HepG2 (cell line): ENCODE results near the gene CLDN15. TPM values are rescaled to one million over a fixed set of nuclear protein-coding genes. Genes with fewer than 3 reads are reported as not detected.
A peak's percentile ranks its signal among the peaks of the same experiment; 100 is the strongest.

Experiments used
- CC2D1A ChIP-seq: sonication (generic); formaldehyde crosslinking; IDR thresholded peaks from 2 replicates; pipeline ENCODE4 v1.8.1; 2023; ENCODE audit warnings: mild to moderate bottlenecking, missing genetic modification reagents
- FOXA1 ChIP-seq, 2 experiments: fragments of 450-650 bp in 1 of 2; sonication (generic) in 1 of 2; formaldehyde crosslinking in 1 of 2; IDR thresholded peaks; 2 replicates each; pipeline versions ENCODE4 v1.4.0 to v1.6.1; 2016 to 2020; ENCODE audit warnings: missing genetic modification reagents in 1 of 2
- GLI4 ChIP-seq: sonication (generic); formaldehyde crosslinking; IDR thresholded peaks from 2 replicates; pipeline ENCODE4 v1.5.1; 2020; ENCODE audit warnings: missing genetic modification reagents, mild to moderate bottlenecking, moderate library complexity, borderline replicate concordance
- HDAC6 ChIP-seq: fragments of 200-600 bp; sonication (generic); IDR thresholded peaks from 2 replicates; pipeline ENCODE4 v1.7.0; 2017; ENCODE audit warnings: mild to moderate bottlenecking, antibody characterized with exemption, low read length, low read depth
- HIVEP1 ChIP-seq: sonication (generic); formaldehyde crosslinking; IDR thresholded peaks from 2 replicates; pipeline ENCODE4 v1.4.0; 2020; ENCODE audit warnings: mild to moderate bottlenecking, missing genetic modification reagents
- HOXA5 ChIP-seq: sonication (generic); formaldehyde crosslinking; IDR thresholded peaks from 2 replicates; pipeline ENCODE4 v1.4.0; 2020; ENCODE audit warnings: missing genetic modification reagents
- IKZF1 ChIP-seq: fragments of 450-650 bp; IDR thresholded peaks from 2 replicates; pipeline ENCODE4 v1.7.1; 2016
- JUN ChIP-seq: sonication (generic); formaldehyde crosslinking; IDR thresholded peaks from 2 replicates; pipeline ENCODE4 v1.4.0; 2020; ENCODE audit warnings: mild to moderate bottlenecking, missing genetic modification reagents
- MEIS2 ChIP-seq: sonication (generic); formaldehyde crosslinking; IDR thresholded peaks from 2 replicates; pipeline ENCODE4 v1.9.0; 2021; ENCODE audit warnings: mild to moderate bottlenecking, missing genetic modification reagents
- NFIB ChIP-seq: sonication (generic); formaldehyde crosslinking; IDR thresholded peaks from 2 replicates; pipeline ENCODE4 v1.9.0; 2021; ENCODE audit warnings: missing genetic modification reagents, mild to moderate bottlenecking, borderline replicate concordance
- ONECUT2 ChIP-seq: sonication (generic); formaldehyde crosslinking; IDR thresholded peaks from 2 replicates; pipeline ENCODE4 v1.4.0; 2020; ENCODE audit warnings: missing genetic modification reagents
- RERE ChIP-seq: IDR thresholded peaks from 2 replicates; pipeline ENCODE4 v1.6.1; 2016; ENCODE audit warnings: low read depth, missing genetic modification reagents, missing compliant biosample characterization
- RXRB ChIP-seq: IDR thresholded peaks from 2 replicates; pipeline ENCODE4 v1.6.1; 2016; ENCODE audit warnings: borderline replicate concordance, missing genetic modification reagents, missing compliant biosample characterization
- TEAD2 ChIP-seq: sonication (generic); formaldehyde crosslinking; IDR thresholded peaks from 2 replicates; pipeline ENCODE4 v1.9.0; 2021; ENCODE audit warnings: missing genetic modification reagents
- ZBTB38 ChIP-seq: sonication (generic); formaldehyde crosslinking; IDR thresholded peaks from 2 replicates; pipeline ENCODE4 v1.5.1; 2020; ENCODE audit warnings: mild to moderate bottlenecking, missing genetic modification reagents
- ZNF451 ChIP-seq: sonication (generic); formaldehyde crosslinking; IDR thresholded peaks from 2 replicates; pipeline ENCODE4 v1.5.0; 2020; ENCODE audit warnings: mild to moderate bottlenecking, missing genetic modification reagents
- ZNF597 ChIP-seq: sonication (generic); formaldehyde crosslinking; IDR thresholded peaks from 2 replicates; pipeline ENCODE4 v1.5.0; 2020; ENCODE audit warnings: missing genetic modification reagents
- ZNF749 ChIP-seq: sonication (generic); formaldehyde crosslinking; IDR thresholded peaks from 2 replicates; pipeline ENCODE4 v1.8.0; 2022; ENCODE audit warnings: mild to moderate bottlenecking, missing genetic modification reagents, moderate library complexity, borderline replicate concordance
- ZSCAN12 ChIP-seq: sonication (generic); formaldehyde crosslinking; IDR thresholded peaks from 2 replicates; pipeline ENCODE4 v1.9.0; 2021; ENCODE audit warnings: mild to moderate bottlenecking, missing genetic modification reagents
- ZSCAN22 ChIP-seq: sonication (generic); formaldehyde crosslinking; IDR thresholded peaks from 2 replicates; pipeline ENCODE4 v1.4.0; 2020; ENCODE audit warnings: mild to moderate bottlenecking, missing genetic modification reagents
- polyA plus RNA-seq, 8 experiments: library from polyadenylated mRNA; depleted of rRNA in 3 of 8; stranded (reverse) in 7 of 8; unstranded in 1 of 8; fragments of >200 nt; fragmentation: Illumina TruSeq in 4 of 8; extraction: Trizol in 4 of 8; gene quantifications; 2 replicates each; pipeline versions ENCODE4 v1.2.1 to v1.2.3, GENCODE V29; 2011 to 2016; ENCODE audit warnings: low read depth in 4 of 8, missing spikeins in 1 of 8, mixed read lengths in 1 of 8; ENCODE audit not compliant: insufficient read depth in 1 of 8
- total RNA-seq, 5 experiments: library from RNA; depleted of rRNA; stranded (reverse); fragments of >200 nt; fragmentation: Illumina TruSeq; extraction: Trizol; gene quantifications; 2 replicates each; pipeline ENCODE4 v1.2.3, GENCODE V29; 2016; ENCODE audit warnings: low read depth in 1 of 5
- TF ChIP-seq, protein P1 (sequence below): IDR thresholded peaks from 2 replicates; pipeline ENCODE4 v1.6.1; 2016; ENCODE audit warnings: missing genetic modification reagents, missing compliant biosample characterization
- TF ChIP-seq, protein P2 (sequence below): IDR thresholded peaks from 2 replicates; pipeline ENCODE4 v1.6.1; 2016

The CLDN15 gene
- total and polyA plus RNA-seq, 2 of the 13 experiments (the other 11 are each of a cell fraction or from before 2014, with no cell fraction given), result 7.1 to 17.8 TPM

GRCh38 chr7:101218236-101219125 is 19.1 kb downstream of the CLDN15 start (continued):
- TF ChIP-seq MEIS2 (no peak), ZNF749 (CRISPR knock-in tag) (no peak), FOXA1 (IDR thresholded peaks at IDR 0.05) (no peak), FOXA1 (CRISPR knock-in tag; IDR thresholded peaks at IDR 0.05) (no peak), IKZF1 (no peak), JUN (CRISPR knock-in tag) (no peak), TEAD2 (CRISPR knock-in tag) (no peak), ZSCAN12 (CRISPR knock-in tag) (no peak), ZBTB38 (CRISPR knock-in tag) (no peak), ZSCAN22 (no peak), ONECUT2 (CRISPR knock-in tag) (no peak), RXRB (CRISPR knock-in tag) (no peak), ZNF451 (CRISPR knock-in tag) (no peak), HIVEP1 (no peak), HOXA5 (CRISPR knock-in tag) (no peak), ZNF597 (CRISPR knock-in tag) (no peak), GLI4 (CRISPR knock-in tag) (peak; percentile 43; the same call in 1 of the 2 replicates), CC2D1A (no peak), HDAC6 (no peak), NFIB (no peak), RERE (CRISPR knock-in tag) (no peak)
- TF ChIP-seq, protein P1, sequence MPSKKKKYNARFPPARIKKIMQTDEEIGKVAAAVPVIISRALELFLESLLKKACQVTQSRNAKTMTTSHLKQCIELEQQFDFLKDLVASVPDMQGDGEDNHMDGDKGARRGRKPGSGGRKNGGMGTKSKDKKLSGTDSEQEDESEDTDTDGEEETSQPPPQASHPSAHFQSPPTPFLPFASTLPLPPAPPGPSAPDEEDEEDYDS (CRISPR knock-in tag), result no peak
- TF ChIP-seq, protein P2, sequence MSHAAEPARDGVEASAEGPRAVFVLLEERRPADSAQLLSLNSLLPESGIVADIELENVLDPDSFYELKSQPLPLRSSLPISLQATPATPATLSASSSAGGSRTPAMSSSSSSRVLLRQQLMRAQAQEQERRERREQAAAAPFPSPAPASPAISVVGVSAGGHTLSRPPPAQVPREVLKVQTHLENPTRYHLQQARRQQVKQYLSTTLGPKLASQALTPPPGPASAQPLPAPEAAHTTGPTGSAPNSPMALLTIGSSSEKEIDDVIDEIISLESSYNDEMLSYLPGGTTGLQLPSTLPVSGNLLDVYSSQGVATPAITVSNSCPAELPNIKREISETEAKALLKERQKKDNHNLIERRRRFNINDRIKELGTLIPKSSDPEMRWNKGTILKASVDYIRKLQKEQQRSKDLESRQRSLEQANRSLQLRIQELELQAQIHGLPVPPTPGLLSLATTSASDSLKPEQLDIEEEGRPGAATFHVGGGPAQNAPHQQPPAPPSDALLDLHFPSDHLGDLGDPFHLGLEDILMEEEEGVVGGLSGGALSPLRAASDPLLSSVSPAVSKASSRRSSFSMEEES (CRISPR knock-in tag), result no peak
